Memory B cell (primary cell): ENCODE measurements around the gene DSCAM.

Experiments
- ATAC-seq: fragments of 150-1000 bp; cut with Tn5 transposase; 2 replicates; pipeline ENCODE4 v1.10.0; 2021; ENCODE audit warnings: low read depth, mild to moderate bottlenecking, moderate library complexity
- DNase-seq, 2 donors: peaks; one replicate each; pipeline ENCODE4 v3.0.0; 2022; ENCODE audit warnings: low spot score in 2 of 2
- H3K27ac Mint-ChIP-seq: one replicate; pipeline ENCODE4 v1.8.0; 2022; ENCODE audit warnings: mild to moderate bottlenecking, moderate library complexity, mixed read lengths
- H3K27me3 Mint-ChIP-seq: one replicate; pipeline ENCODE4 v1.8.0; 2022; ENCODE audit warnings: mixed read lengths
- H3K36me3 Mint-ChIP-seq: one replicate; pipeline ENCODE4 v1.8.0; 2022; ENCODE audit warnings: mild to moderate bottlenecking, mixed read lengths
- H3K4me1 Mint-ChIP-seq: one replicate; pipeline ENCODE4 v1.8.0; 2022; ENCODE audit warnings: mixed read lengths
- H3K4me3 Mint-ChIP-seq: one replicate; pipeline ENCODE4 v1.8.0; 2022; ENCODE audit warnings: mild to moderate bottlenecking, moderate library complexity, mixed read lengths
- H3K9me3 Mint-ChIP-seq: one replicate; pipeline ENCODE4 v1.8.0; 2022; ENCODE audit warnings: mixed read lengths

DSCAM gene

DNA sequence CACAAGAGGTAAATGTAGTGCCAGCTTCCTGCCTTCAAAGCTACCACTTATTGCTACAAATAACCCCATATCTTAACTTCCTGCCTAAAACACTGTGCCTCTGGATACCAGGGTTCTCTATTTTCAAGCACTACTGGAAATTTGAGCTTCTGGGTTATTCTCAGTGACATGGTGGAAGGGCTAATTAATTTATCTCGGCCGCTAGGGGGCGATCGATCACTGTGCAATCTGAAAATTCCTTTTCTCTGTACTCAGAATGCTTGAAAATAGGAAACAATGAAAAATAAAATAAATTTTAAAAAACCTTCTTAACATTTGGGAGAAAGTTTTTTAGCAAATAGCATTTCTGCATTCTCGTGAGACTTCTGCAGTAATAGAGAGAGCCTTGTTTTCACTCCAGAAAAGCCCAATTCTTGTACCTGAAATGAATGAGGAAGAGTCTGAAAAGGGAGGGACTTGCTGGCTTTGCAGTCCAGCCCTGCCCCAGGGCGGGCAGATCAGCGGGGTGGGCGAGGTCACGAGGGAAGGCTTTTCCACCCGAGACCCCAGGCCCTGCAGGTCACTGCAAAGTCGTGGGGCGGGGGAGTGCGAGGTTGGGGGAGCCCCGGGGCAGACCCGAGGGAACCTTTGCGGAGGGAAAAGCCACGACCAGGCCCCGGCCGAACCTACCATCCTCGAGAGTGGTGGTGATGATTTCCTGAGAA, 703.0 kb downstream of the DSCAM start:
- Mint-ChIP-seq H3K4me1 (no peaks in the 10 kb centered on the region), H3K36me3 (no peaks in the 10 kb centered on the region), H3K4me3 (no peak overlapping the region), H3K9me3 (no peaks in the 10 kb centered on the region), H3K27ac (no peak overlapping the region), H3K27me3 (no peaks in the 10 kb centered on the region)
- DNase-seq, result no peak
- ATAC-seq, result no peak

DNA sequence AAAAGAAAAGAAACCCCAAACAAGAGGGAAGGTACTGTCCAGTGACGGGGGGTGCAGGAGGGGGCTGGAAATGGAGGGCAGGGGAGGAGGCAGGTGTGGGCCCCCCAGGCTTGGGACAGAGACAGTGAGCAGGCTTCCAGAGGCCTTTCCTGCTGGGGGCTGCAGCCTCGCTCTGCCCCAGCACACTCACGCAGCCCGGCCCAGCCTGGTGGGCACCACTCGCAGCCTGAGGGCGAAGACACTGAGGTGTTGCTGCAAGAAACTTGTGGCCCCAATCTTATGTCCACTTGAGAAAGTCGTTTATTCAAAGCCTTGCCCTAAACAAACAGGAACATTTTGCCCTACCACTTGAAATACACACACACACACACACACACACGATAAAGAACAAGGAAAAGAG, 705.3 kb downstream of the DSCAM start:
- H3K27ac Mint-ChIP-seq, result no peak overlapping the region
- ATAC-seq (no peak), DNase-seq (no peak)
- no peaks in the 10 kb centered on the region for H3K27me3 Mint-ChIP-seq
- no peaks in the 10 kb centered on the region for H3K9me3 Mint-ChIP-seq
- no peaks in the 10 kb centered on the region for H3K4me1 Mint-ChIP-seq
- no peak overlapping the region for H3K4me3 Mint-ChIP-seq
- no peaks in the 10 kb centered on the region for H3K36me3 Mint-ChIP-seq

DNA sequence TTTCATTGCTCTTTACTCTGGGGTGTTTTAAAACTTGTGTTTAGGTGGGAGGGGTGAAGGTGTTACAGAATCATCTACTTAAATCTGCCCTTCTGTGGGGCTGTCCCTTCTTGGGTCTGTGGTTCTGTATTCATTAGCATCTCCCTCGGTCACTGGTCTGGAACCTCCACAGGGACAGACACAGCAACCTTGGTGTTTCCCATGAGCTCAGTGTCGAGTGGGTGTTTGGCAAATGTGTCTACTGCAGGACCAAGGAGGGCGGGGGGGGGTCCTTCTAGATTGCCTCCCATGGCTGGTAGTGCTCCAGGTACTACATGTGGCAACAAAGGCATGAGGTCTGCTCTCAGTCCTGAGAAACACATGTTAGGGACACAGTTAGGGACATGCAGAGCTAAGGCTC, 706.3 kb downstream of the DSCAM start:
- no peak for DNase-seq
- H3K27ac Mint-ChIP-seq, result no peak overlapping the region

DNA sequence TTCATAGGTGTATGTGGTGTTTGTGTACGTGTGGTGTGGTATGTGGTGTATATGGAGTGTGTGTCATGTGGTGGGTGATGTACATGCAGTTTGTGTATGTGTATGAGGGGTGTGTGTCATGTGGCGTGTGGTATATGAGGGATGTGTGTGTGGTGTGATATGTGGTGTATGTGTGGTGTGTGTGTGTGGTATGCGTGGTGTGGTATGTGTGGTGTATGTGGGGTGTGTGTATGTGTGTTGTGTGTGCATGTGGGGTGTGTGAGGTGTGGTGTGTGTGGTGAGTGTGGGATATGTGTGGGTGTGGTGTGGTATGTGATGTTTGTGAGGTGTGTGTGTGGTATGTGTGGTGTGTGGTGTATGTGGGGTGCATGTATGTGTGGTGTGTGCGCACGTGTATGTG, 707.3 kb downstream of the DSCAM start:
- Mint-ChIP-seq H3K27ac (no peak overlapping the region), H3K4me3 (no peak overlapping the region), H3K36me3 (no peaks in the 10 kb centered on the region), H3K4me1 (no peaks in the 10 kb centered on the region), H3K27me3 (no peaks in the 10 kb centered on the region), H3K9me3 (no peaks in the 10 kb centered on the region)
- DNase-seq (no peak), ATAC-seq (no peak)

More for the DNA sequence above, 706.3 kb downstream of the DSCAM start:
- Mint-ChIP-seq H3K9me3 (no peaks in the 10 kb centered on the region), H3K36me3 (no peaks in the 10 kb centered on the region), H3K4me3 (no peak overlapping the region), H3K4me1 (no peaks in the 10 kb centered on the region), H3K27me3 (no peaks in the 10 kb centered on the region)
- no peak for ATAC-seq

DNA sequence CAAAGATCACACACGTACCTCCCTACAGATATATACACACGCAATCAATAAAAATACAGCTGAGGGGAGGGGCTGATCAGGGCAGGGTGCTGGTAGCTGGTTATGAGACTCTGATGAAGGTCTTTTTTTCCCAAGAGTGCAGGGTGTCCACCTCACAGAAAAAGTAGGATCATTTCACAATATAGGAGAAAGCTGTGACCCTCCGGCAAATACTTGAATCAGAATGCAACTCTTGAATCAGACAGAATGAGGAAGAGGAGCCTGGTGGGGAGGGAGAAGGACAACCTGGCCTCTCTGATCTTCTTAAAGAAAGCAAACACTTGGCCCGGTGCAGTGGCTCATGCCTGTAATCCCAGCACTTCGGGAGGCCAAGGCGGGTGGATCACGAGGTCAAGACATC, 710.4 kb downstream of the DSCAM start:
- ATAC-seq (no peak), DNase-seq (no peak)
- H3K27ac Mint-ChIP-seq, result no peak overlapping the region
- peaks cover 3% of the 10 kb centered on the region for H3K27me3 Mint-ChIP-seq
- H3K4me3 Mint-ChIP-seq, result no peak overlapping the region
- no peaks in the 10 kb centered on the region for H3K4me1 Mint-ChIP-seq
- H3K9me3 Mint-ChIP-seq, result peaks cover 4% of the 10 kb centered on the region
- no peaks in the 10 kb centered on the region for H3K36me3 Mint-ChIP-seq

DNA sequence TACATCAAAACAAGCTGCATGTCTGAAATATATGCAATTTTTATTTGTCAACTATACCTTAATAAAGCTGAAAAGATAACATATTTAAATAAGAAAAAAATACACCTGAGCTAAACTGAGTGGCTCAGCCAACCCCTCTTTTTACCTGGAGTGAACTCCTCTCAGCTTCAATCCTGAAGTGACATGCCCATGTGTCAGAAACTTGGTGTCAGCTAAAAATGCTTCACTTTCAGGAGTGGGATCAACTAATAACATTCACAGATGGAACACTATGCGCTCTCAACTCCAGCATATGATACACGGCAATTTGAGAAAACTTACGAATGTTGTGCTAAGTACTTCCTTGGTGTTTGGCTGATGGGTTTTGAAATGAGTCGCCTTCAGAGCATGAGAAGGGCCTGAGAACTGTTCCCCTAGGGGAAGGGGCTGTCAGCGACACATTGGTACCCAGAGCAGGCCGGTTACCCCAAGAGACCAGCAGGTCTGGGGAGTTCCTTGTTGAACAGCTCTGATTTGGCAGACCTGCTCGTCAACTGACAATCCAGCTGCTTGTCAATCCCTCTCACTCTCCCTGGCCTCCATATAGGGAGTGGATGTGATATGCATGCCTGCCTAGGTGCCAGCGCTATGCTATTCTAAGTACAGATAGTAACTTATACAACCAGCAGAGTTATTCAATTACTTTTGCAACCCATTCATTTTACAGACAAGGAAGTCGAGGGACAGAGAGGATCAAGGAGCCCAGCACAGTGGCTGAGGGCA, 712.0 kb downstream of the DSCAM start:
- ATAC-seq, result no peak
- Mint-ChIP-seq H3K27ac (no peak overlapping the region), H3K4me1 (no peaks in the 10 kb centered on the region), H3K36me3 (no peaks in the 10 kb centered on the region), H3K27me3 (peaks cover 3% of the 10 kb centered on the region), H3K4me3 (no peak overlapping the region), H3K9me3 (peaks cover 4% of the 10 kb centered on the region)
- no peak for DNase-seq

DNA sequence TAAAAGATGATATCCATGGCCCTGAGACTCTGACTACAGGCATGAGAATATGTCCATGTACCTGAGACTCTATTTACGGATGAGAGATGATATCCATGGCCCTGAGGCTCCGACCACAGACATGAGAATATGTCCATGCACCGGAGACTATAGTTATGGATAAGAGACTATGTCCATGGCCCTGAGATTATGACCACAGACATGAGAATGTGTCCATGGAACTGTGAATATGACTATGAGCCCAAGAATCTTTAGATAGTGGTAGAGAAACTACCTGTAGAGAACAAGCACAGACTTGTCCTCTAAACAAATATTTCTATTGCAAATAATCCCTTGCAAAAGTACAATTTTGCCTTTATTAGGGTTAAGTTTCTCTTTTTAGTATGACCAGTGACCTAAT, 716.5 kb downstream of the DSCAM start:
- H3K4me3 Mint-ChIP-seq, result no peak overlapping the region
- no peaks in the 10 kb centered on the region for H3K4me1 Mint-ChIP-seq
- DNase-seq, result no peak
- H3K9me3 Mint-ChIP-seq, result peaks cover 9% of the 10 kb centered on the region
- no peak for ATAC-seq
- H3K27me3 Mint-ChIP-seq, result peaks cover 5% of the 10 kb centered on the region
- H3K36me3 Mint-ChIP-seq, result no peaks in the 10 kb centered on the region
- no peak overlapping the region for H3K27ac Mint-ChIP-seq

DNA sequence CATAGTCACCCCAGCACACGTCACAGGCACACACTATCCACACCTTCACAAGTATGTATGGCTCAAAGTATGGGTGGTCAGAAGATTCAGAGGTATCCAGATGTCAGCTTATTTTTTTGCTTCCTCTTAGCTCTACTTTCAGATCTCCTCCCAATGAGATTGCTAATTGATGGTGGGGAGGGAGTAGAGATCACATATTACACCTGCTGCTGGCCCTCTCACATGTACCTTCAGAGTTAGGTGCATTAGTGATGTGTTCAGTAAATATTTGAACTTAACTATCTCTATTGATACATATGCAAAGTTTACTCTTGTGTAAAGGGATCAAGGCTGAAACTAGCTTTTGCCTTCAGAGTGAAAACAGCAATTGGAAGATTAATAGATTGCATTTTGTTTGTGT, 717.1 kb downstream of the DSCAM start:
- peaks cover 9% of the 10 kb centered on the region for H3K9me3 Mint-ChIP-seq
- H3K27ac Mint-ChIP-seq, result no peak overlapping the region
- no peak overlapping the region for H3K4me3 Mint-ChIP-seq
- no peak for DNase-seq
- peaks cover 5% of the 10 kb centered on the region for H3K27me3 Mint-ChIP-seq
- H3K36me3 Mint-ChIP-seq, result no peaks in the 10 kb centered on the region
- ATAC-seq, result no peak
- no peaks in the 10 kb centered on the region for H3K4me1 Mint-ChIP-seq

DNA sequence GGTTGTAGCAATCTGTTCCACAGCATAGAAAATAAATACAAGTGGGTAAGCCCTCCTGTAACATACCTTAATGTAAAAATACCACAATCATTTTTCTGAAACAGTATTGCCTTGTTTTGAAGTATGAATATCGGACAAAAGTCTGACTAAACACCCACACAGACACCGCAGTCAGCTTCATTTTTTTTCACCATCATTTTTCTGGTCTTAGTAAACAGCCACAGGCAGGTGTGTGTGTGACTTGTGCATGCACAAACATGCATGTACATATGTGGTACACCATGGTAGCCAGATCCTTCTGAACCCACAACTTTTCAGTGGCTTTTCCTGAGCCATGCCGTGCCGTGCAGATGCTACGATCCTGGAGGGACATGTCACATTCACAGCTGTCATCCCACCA, 718.1 kb downstream of the DSCAM start:
- H3K27ac Mint-ChIP-seq, result no peak overlapping the region
- ATAC-seq, result no peak
- peaks cover 5% of the 10 kb centered on the region for H3K27me3 Mint-ChIP-seq
- H3K36me3 Mint-ChIP-seq, result no peaks in the 10 kb centered on the region
- H3K4me1 Mint-ChIP-seq, result no peaks in the 10 kb centered on the region
- no peak overlapping the region for H3K4me3 Mint-ChIP-seq
- DNase-seq, result no peak
- H3K9me3 Mint-ChIP-seq, result peaks cover 9% of the 10 kb centered on the region

DNA sequence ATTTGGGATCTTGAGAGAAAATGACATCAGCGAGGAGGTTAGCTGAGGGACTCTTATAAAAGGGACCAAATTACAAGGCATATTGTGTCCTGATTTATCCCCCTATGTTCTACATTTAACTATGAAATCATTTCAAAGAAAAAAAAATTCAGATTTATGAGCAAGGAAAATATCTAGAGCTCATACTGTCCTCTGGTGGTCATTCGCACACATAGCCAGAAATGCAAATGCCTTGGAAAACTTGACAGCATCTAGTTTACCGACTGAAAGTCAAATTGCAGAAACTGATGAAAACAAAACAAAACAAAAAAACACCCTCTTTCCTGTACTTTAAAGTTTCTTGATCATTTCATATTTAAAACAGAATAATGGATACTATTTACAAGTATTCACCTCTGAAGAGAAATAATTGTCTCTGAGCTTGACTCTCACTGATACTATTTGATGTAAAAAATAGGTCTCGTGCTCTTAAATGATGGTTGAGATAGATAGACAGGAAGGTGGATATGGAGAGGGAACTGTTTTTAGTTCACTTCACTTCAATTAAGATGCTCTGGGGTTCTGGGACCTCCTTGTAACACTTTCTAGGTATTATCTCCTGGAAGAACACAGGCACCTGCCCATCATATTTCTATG, 725.9 kb downstream of the DSCAM start:
- ATAC-seq (no peak), DNase-seq (no peak)
- H3K36me3 Mint-ChIP-seq, result no peaks in the 10 kb centered on the region
- H3K27me3 Mint-ChIP-seq, result no peaks in the 10 kb centered on the region
- peaks cover 4% of the 10 kb centered on the region for H3K9me3 Mint-ChIP-seq
- H3K4me1 Mint-ChIP-seq, result no peaks in the 10 kb centered on the region
- no peak overlapping the region for H3K27ac Mint-ChIP-seq
- no peak overlapping the region for H3K4me3 Mint-ChIP-seq

DNA sequence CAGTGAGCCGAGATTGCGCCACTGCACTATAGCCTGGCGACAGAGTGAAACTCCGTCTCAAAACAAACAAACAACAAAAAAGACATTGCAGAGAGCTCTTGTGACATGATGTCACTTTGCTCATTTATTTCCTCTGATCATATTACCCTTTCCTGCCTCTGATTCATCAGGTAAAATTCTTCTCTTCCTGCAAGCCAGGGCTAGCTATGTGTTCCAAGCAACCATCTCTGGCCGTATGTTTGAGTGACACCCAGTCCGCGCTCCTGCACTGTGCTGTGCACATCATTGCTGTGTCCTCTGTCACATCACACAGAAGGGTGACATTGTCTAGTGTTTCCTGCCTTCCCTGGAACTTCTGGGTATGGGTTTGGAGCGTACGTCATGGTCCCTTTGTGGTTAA, 728.4 kb downstream of the DSCAM start:
- peaks cover 7% of the 10 kb centered on the region for H3K9me3 Mint-ChIP-seq
- ATAC-seq (no peak), DNase-seq (no peak)
- H3K36me3 Mint-ChIP-seq, result no peaks in the 10 kb centered on the region
- H3K27ac Mint-ChIP-seq, result no peak overlapping the region
- H3K4me3 Mint-ChIP-seq, result no peak overlapping the region
- H3K27me3 Mint-ChIP-seq, result no peaks in the 10 kb centered on the region
- H3K4me1 Mint-ChIP-seq, result no peaks in the 10 kb centered on the region

DNA sequence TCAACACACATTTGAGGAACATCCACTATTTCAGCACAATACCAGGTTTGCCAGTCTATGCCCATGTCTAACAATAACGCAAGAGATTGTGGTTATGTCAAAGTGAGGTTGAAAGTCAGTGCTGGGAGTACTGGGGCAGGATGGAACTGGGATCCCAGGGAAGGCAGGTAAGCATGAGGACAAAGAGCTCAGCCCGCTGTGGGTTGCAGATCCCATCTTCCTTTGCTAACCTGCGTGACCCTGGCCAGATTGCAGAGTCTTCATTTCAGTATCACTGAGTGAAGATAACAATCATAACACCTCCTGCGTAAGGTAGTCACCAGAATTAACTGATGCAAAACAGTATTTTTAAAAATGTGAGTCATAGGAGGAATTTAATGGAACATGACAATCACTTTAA, 729.7 kb downstream of the DSCAM start:
- no peaks in the 10 kb centered on the region for H3K36me3 Mint-ChIP-seq
- no peak for DNase-seq
- H3K4me3 Mint-ChIP-seq, result no peak overlapping the region
- H3K27ac Mint-ChIP-seq, result no peak overlapping the region
- H3K9me3 Mint-ChIP-seq, result peaks cover 7% of the 10 kb centered on the region
- no peaks in the 10 kb centered on the region for H3K4me1 Mint-ChIP-seq
- H3K27me3 Mint-ChIP-seq, result no peaks in the 10 kb centered on the region
- ATAC-seq, result no peak

DNA sequence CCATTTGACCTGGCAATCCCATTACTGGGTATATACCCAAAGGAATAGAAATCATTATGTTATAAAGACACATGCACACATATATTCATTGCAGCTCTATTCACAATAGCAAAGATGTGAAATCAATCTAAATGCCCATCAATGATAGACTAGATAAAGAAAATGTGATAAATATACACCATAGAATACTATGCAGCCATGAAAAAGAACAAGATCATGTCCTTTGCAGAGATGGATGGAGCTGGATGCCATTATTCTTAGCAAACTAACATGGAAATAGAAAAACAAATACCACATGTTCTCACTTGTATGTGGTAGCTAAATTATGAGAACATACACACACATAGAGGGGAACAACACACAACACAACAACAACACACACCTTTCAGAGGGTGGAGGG, 731.2 kb downstream of the DSCAM start:
- H3K27me3 Mint-ChIP-seq, result no peaks in the 10 kb centered on the region
- H3K4me3 Mint-ChIP-seq, result no peak overlapping the region
- DNase-seq (no peak), ATAC-seq (no peak)
- no peaks in the 10 kb centered on the region for H3K4me1 Mint-ChIP-seq
- no peaks in the 10 kb centered on the region for H3K36me3 Mint-ChIP-seq
- H3K9me3 Mint-ChIP-seq, result peaks cover 7% of the 10 kb centered on the region
- H3K27ac Mint-ChIP-seq, result no peak overlapping the region

DNA sequence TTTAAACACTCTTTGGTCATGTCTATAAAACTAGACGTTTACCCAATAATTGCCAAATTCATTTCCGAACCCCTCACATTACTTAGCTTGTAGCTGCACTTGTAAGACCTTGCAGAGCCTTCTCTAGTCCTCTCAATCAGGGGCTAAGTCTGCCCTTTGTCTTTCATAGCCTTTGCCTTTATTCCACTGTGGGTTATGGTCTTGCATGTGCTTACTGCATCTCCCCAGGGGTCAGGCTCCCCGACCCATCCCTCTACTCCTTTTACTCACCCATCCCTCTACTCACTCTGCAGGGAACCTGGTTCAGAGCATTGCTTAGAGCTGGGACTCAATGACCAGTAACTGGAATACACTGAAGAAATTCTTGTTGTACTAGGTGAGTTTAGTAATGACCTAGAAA, 744.3 kb downstream of the DSCAM start:
- no peak for ATAC-seq
- Mint-ChIP-seq H3K36me3 (no peaks in the 10 kb centered on the region), H3K4me3 (no peak overlapping the region), H3K4me1 (no peaks in the 10 kb centered on the region), H3K27ac (no peak overlapping the region), H3K27me3 (no peaks in the 10 kb centered on the region), H3K9me3 (peaks cover 7% of the 10 kb centered on the region)
- no peak for DNase-seq
